Cerebellar cortex (tissue), 1 donor: ENCODE measurements around the gene PIM2.

Experiments
- DNase-seq: peaks from one replicate; pipeline ENCODE4 v3.0.0-alpha.2; 2015; ENCODE audit warnings: low spot score

PIM2 gene

GRCh38 chrX:48864210-48864609, 54.6 kb downstream of the PIM2 start:
- no peak for DNase-seq
